ENCODE measurements around the gene HIGD1A. TPM values are rescaled to one million over a fixed set of nuclear protein-coding genes. Genes with fewer than 3 reads are reported as not detected.
A peak's percentile ranks its signal among the peaks of the same experiment; 100 is the strongest.

Gene HIGD1A
- polyA plus RNA-seq (2013) = 59.2 TPM

DNA sequence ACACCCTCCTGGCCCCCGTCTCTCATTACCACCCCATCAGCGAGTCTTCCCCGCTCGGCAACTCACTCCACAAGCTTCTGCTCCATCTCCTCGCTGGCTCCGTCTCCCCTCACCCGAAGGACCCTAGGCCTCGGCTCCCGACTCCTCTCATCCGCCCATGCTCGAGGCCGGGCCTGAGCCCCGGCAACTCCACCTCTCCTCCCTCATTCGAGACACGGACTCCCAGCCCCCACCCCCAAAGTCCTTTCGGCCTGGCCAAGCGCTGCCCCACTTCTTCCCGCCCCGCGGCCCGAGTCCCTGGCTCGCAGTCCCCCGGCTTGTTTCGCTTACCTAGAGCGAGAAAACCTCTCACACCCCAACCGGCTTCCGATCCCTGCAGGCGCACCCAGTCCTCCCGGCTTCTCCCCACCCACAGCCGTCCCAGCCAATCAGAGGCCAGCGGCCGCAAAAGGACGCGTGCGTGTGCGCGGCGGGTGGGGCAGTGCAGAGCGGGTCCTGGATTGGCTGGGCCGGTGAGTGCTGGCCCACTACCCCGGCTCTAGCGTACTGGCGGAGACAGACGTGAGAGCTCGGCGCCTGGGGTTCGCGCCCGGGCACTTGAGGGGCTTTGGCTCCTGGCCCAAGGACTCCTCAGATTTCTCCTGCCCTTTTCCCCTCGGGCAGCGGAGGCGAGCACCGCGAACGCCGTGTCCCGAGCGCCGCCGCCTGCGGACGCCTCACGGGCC is at the start of gene HIGD1A:
HIGD1A (minus strand) TSS at position 385 of the 725 bp plus-strand sequence. CDS start 10,237 bp downstream, outside the sequence.
- Histone ChIP-seq H3K27ac (ENCODE audit: insufficient read depth in 1 of 2, low read depth in 1 of 2, low read length in 2 of 2, poor library complexity in 1 of 2, severe bottlenecking in 2 of 2) (peak within 1 kb of the TSS; percentile 66 to 89), H3K9me3 (ENCODE audit: control extremely low read depth in 1 of 5, control insufficient read depth in 4 of 5, insufficient read depth in 2 of 5, low read depth in 1 of 5, low read length in 4 of 5) (no peaks in the 10 kb centered on the region), H3K4me3 (ENCODE audit: control insufficient read depth in 1 of 7, extremely low read depth in 1 of 7, insufficient read depth in 4 of 7, low read depth in 2 of 7, low read length in 6 of 7) (peak within 1 kb of the TSS; percentile 79 to 95 (median 89)), H3K27me3 (replicated peaks in 2 of 5; ENCODE audit: control insufficient read depth in 4 of 5, insufficient read depth in 5 of 5, low read length in 4 of 5) (peaks cover 0 to 3% (median 0%) of the 10 kb centered on the region in 5 experiments), H3K4me1 (ENCODE audit: control extremely low read depth in 1 of 4, control insufficient read depth in 4 of 4, insufficient read depth in 4 of 4, low read length in 3 of 4) (peaks cover 6 to 32% (median 29%) of the 10 kb centered on the region in 4 experiments), H3K36me3 (ENCODE audit: control insufficient read depth in 4 of 4, insufficient read depth in 4 of 4, low read length in 3 of 4) (no peaks in the 10 kb centered on the region)
- ChIA-PET CTCF (interaction anchor here (1.0 to 1.1 kb wide), 3 partner anchors 9 to 22 kb away, joined by 3 to 4 read pairs (median 3); no protein-coding TSS in a partner anchor), POLR2A (no interaction called here)
- 0% methylated on average over 41 of the region's 63 CpGs for WGBS (ENCODE audit: insufficient coverage)
- DNase-seq = peak; percentile 93 to 95 (median 95)

DNA sequence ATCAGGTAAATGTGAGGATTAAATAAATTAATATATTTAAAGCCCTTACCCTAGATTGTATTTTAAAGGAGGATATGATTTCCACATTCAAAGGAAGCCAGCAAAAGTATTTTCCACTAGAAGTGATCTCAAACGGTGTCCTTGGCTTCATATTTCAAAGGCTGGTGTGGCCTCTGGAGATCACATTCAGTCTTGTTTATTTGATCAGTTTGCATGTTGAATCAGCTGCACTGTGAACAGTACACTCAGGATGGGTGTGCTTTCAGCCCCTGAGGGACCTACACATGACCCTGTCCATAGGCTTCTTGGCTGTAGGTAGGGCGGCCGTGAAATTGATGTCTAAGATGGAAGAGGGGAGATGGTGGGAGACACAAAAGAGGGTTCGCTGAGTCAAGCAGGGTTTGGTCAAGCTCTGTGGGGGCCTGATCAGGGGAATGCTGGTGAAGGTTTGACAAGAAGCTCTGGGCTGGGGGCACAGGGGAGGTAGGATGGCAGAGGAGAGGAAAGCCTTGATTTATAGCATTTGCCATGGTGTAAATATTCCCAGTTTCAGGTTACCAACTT is 49.5 kb upstream of the HIGD1A start:
- DNase-seq = no peak
- Histone ChIP-seq H3K27ac (ENCODE audit: insufficient read depth in 1 of 2, low read depth in 1 of 2, low read length in 2 of 2, poor library complexity in 1 of 2, severe bottlenecking in 2 of 2) (no peak overlapping the region), H3K27me3 (replicated peaks in 2 of 5; ENCODE audit: control insufficient read depth in 4 of 5, insufficient read depth in 5 of 5, low read length in 4 of 5) (peaks cover 0 to 4% (median 0%) of the 10 kb centered on the region in 5 experiments), H3K36me3 (ENCODE audit: control insufficient read depth in 4 of 4, insufficient read depth in 4 of 4, low read length in 3 of 4) (no peaks in the 10 kb centered on the region), H3K4me3 (ENCODE audit: control insufficient read depth in 1 of 7, extremely low read depth in 1 of 7, insufficient read depth in 4 of 7, low read depth in 2 of 7, low read length in 6 of 7) (no peak overlapping the region), H3K9me3 (ENCODE audit: control extremely low read depth in 1 of 5, control insufficient read depth in 4 of 5, insufficient read depth in 2 of 5, low read depth in 1 of 5, low read length in 4 of 5) (no peaks in the 10 kb centered on the region), H3K4me1 (ENCODE audit: control extremely low read depth in 1 of 4, control insufficient read depth in 4 of 4, insufficient read depth in 4 of 4, low read length in 3 of 4) (no peaks in the 10 kb centered on the region)
- POLR2A ChIA-PET = no interaction called here
- CTCF ChIA-PET = interaction anchor here (3.2 kb wide), 1 partner anchor 14 kb away, joined by 18 read pairs; no protein-coding TSS in a partner anchor
- WGBS (ENCODE audit: insufficient coverage) = 96% methylated on average over 3 of the region's 4 CpGs

DNA sequence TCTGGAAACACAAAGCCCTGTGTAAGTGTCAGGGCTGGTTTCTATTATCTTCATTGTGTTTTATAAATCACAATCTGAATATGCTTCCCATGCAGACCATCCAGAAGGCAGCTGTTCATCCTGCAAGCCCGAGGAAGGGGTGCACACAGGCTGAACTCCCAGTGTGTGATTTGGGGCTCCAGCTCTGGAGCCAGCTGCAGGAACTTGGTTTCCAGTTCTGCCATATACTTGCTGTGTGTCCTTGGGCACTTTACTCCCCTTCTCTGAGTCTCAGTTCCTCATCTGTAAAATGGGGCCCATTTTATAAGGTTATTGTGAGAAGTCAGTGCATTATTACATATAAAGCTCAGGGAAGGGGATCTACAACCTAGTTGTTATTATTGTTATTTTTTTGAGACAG is 48.8 kb upstream of the HIGD1A start:
- Histone ChIP-seq H3K27ac (ENCODE audit: insufficient read depth in 1 of 2, low read depth in 1 of 2, low read length in 2 of 2, poor library complexity in 1 of 2, severe bottlenecking in 2 of 2) (no peak overlapping the region), H3K4me3 (ENCODE audit: control insufficient read depth in 1 of 7, extremely low read depth in 1 of 7, insufficient read depth in 4 of 7, low read depth in 2 of 7, low read length in 6 of 7) (no peak overlapping the region), H3K27me3 (replicated peaks in 2 of 5; ENCODE audit: control insufficient read depth in 4 of 5, insufficient read depth in 5 of 5, low read length in 4 of 5) (peaks cover 0 to 4% (median 0%) of the 10 kb centered on the region in 5 experiments), H3K36me3 (ENCODE audit: control insufficient read depth in 4 of 4, insufficient read depth in 4 of 4, low read length in 3 of 4) (no peaks in the 10 kb centered on the region), H3K9me3 (ENCODE audit: control extremely low read depth in 1 of 5, control insufficient read depth in 4 of 5, insufficient read depth in 2 of 5, low read depth in 1 of 5, low read length in 4 of 5) (no peaks in the 10 kb centered on the region), H3K4me1 (ENCODE audit: control extremely low read depth in 1 of 4, control insufficient read depth in 4 of 4, insufficient read depth in 4 of 4, low read length in 3 of 4) (no peaks in the 10 kb centered on the region)
- DNase-seq = no peak
- ChIA-PET CTCF (interaction anchor here (1.3 to 3.2 kb wide), 3 partner anchors 10 to 22 kb away, joined by 5 to 18 read pairs (median 6); no protein-coding TSS in a partner anchor), POLR2A (no interaction called here)
- WGBS (ENCODE audit: insufficient coverage) = 100% methylated on average over 1 of the region's 1 CpG

DNA sequence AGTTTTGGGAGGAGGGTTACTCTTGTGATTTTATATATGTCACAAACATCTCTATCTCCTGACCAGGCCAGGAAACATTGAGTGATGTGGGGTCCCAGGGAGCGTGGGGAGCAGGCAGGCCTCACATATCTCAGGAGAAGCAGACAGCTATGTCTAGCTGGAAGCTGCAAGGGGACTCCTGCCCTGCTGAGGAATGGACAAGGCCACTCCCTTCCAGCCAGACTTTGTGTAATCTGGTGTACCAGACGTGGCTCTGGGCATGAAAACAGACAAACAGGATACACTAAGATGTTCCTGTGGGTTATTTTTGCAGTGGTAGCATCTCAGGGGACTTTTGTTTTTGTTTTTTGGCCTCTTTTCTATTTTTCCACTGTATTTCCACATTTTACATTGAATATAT is 48.2 kb upstream of the HIGD1A start:
- no peaks in the 10 kb centered on the region for H3K9me3 ChIP-seq (ENCODE audit: control extremely low read depth in 1 of 5, control insufficient read depth in 4 of 5, insufficient read depth in 2 of 5, low read depth in 1 of 5, low read length in 4 of 5)
- no peak overlapping the region for H3K27ac ChIP-seq (ENCODE audit: insufficient read depth in 1 of 2, low read depth in 1 of 2, low read length in 2 of 2, poor library complexity in 1 of 2, severe bottlenecking in 2 of 2)
- CTCF ChIA-PET = interaction anchor here (1.3 to 3.2 kb wide), 3 partner anchors 10 to 21 kb away, joined by 5 to 18 read pairs (median 6); no protein-coding TSS in a partner anchor
- H3K36me3 ChIP-seq (ENCODE audit: control insufficient read depth in 4 of 4, insufficient read depth in 4 of 4, low read length in 3 of 4) = no peaks in the 10 kb centered on the region
- H3K27me3 ChIP-seq (replicated peaks in 2 of 5; ENCODE audit: control insufficient read depth in 4 of 5, insufficient read depth in 5 of 5, low read length in 4 of 5) = peaks cover 0 to 4% (median 0%) of the 10 kb centered on the region in 5 experiments
- POLR2A ChIA-PET = interaction anchor here (1.3 kb wide), 1 partner anchor 73 kb away, joined by 3 read pairs; no protein-coding TSS in a partner anchor
- peak in 2 of 3 donors; percentile 51 to 76 for DNase-seq
- peaks cover 0 to 5% (median 5%) of the 10 kb centered on the region in 4 experiments for H3K4me1 ChIP-seq (ENCODE audit: control extremely low read depth in 1 of 4, control insufficient read depth in 4 of 4, insufficient read depth in 4 of 4, low read length in 3 of 4)
- WGBS (ENCODE audit: insufficient coverage) = 11% methylated on average over 1 of the region's 2 CpGs
- no peak overlapping the region for H3K4me3 ChIP-seq (ENCODE audit: control insufficient read depth in 1 of 7, extremely low read depth in 1 of 7, insufficient read depth in 4 of 7, low read depth in 2 of 7, low read length in 6 of 7)

DNA sequence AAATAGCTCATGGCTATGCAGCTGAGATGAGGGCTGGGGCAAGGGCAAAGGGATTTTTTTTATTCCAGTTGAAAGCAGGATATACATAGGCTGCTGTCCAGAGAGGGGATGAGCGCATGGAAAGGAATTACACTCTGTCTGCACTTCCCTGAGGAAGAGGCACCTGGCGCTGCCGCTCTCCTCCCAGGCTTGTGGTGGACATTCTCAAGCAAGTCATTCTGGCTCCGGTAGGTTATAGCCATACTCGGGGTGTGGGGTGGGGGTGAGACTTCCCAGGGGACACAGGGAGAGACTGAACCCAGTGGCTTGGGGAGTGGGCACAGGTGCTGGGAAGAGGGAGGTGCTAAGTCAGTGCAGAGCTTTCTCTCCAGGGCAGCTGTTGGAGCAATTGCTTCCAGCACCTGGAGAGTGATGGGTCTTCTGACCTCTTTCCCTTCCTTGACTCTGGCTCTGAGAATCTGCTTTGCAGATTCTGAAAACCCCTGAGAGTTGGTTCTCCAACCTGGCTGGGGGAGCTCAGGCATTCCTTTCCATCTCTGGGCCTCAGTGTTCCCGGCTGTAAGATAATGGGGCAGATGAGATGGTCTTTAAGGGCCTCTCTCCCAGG is 47.0 kb upstream of the HIGD1A start:
- Histone ChIP-seq H3K9me3 (ENCODE audit: control extremely low read depth in 1 of 5, control insufficient read depth in 4 of 5, insufficient read depth in 2 of 5, low read depth in 1 of 5, low read length in 4 of 5) (no peaks in the 10 kb centered on the region), H3K4me3 (ENCODE audit: control insufficient read depth in 1 of 7, extremely low read depth in 1 of 7, insufficient read depth in 4 of 7, low read depth in 2 of 7, low read length in 6 of 7) (no peak overlapping the region), H3K27ac (ENCODE audit: insufficient read depth in 1 of 2, low read depth in 1 of 2, low read length in 2 of 2, poor library complexity in 1 of 2, severe bottlenecking in 2 of 2) (no peak overlapping the region), H3K27me3 (replicated peaks in 2 of 5; ENCODE audit: control insufficient read depth in 4 of 5, insufficient read depth in 5 of 5, low read length in 4 of 5) (peaks cover 0 to 4% (median 0%) of the 10 kb centered on the region in 5 experiments), H3K4me1 (ENCODE audit: control extremely low read depth in 1 of 4, control insufficient read depth in 4 of 4, insufficient read depth in 4 of 4, low read length in 3 of 4) (peaks cover 4 to 16% (median 11%) of the 10 kb centered on the region in 4 experiments), H3K36me3 (ENCODE audit: control insufficient read depth in 4 of 4, insufficient read depth in 4 of 4, low read length in 3 of 4) (no peaks in the 10 kb centered on the region)
- no peak for DNase-seq
- 95% methylated on average over 5 of the region's 6 CpGs for WGBS (ENCODE audit: insufficient coverage)
- CTCF ChIA-PET = interaction anchor here (1.0 to 3.2 kb wide), 5 partner anchors 9 to 57 kb away, joined by 3 to 18 read pairs (median 4); no protein-coding TSS in a partner anchor
- POLR2A ChIA-PET = interaction anchor here (1.3 kb wide), 1 partner anchor 72 kb away, joined by 3 read pairs; no protein-coding TSS in a partner anchor

DNA sequence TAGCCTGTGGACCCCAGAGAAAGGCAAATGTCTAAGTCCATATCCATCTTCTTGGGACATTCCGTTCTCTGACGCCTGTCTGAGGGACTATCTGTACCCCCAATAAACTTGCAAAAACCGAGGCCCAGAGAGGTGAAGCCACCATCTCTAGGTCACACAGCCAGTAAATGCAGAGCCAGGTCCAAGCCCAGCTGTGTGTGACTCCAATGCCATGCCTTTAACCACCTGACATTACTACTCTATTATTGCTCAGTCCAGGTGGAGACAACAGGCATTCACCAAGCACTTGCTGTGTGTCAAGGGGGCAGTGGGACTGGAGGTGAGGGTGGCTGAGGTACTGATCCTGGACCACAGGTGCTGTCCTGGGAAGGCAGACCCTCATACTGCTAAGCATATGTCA is 46.0 kb upstream of the HIGD1A start:
- H3K4me3 ChIP-seq (ENCODE audit: control insufficient read depth in 1 of 7, extremely low read depth in 1 of 7, insufficient read depth in 4 of 7, low read depth in 2 of 7, low read length in 6 of 7) = no peak overlapping the region
- no peaks in the 10 kb centered on the region for H3K27me3 ChIP-seq (replicated peaks in 2 of 5; ENCODE audit: control insufficient read depth in 4 of 5, insufficient read depth in 5 of 5, low read length in 4 of 5)
- H3K36me3 ChIP-seq (ENCODE audit: control insufficient read depth in 4 of 4, insufficient read depth in 4 of 4, low read length in 3 of 4) = no peaks in the 10 kb centered on the region
- no peak for DNase-seq
- H3K9me3 ChIP-seq (ENCODE audit: control extremely low read depth in 1 of 5, control insufficient read depth in 4 of 5, insufficient read depth in 2 of 5, low read depth in 1 of 5, low read length in 4 of 5) = no peaks in the 10 kb centered on the region
- H3K4me1 ChIP-seq (ENCODE audit: control extremely low read depth in 1 of 4, control insufficient read depth in 4 of 4, insufficient read depth in 4 of 4, low read length in 3 of 4) = peaks cover 5 to 17% (median 11%) of the 10 kb centered on the region in 4 experiments
- POLR2A ChIA-PET = no interaction called here
- WGBS (ENCODE audit: insufficient coverage) = 97% methylated on average over 3 of the region's 3 CpGs
- H3K27ac ChIP-seq (ENCODE audit: insufficient read depth in 1 of 2, low read depth in 1 of 2, low read length in 2 of 2, poor library complexity in 1 of 2, severe bottlenecking in 2 of 2) = no peak overlapping the region
- CTCF ChIA-PET = interaction anchor here (1.3 to 1.8 kb wide), 2 partner anchors 11 to 22 kb away, joined by 4 to 10 read pairs; no protein-coding TSS in a partner anchor

Measured in common myeloid progenitor, CD34-positive (primary cell).